NCI-H1417 (cell line): ENCODE results near the gene MCF2L.
"Not testable (repeated sequence)": the region's sequence is repeated elsewhere in the genome, so short reads cannot be mapped to it uniquely, and the experiment has no call there.

Source experiments
- DNase-seq, 3 experiments: peaks; one replicate each; lab custom pipeline; 2025; lab: John Stamatoyannopoulos, UW

The MCF2L gene

DNA sequence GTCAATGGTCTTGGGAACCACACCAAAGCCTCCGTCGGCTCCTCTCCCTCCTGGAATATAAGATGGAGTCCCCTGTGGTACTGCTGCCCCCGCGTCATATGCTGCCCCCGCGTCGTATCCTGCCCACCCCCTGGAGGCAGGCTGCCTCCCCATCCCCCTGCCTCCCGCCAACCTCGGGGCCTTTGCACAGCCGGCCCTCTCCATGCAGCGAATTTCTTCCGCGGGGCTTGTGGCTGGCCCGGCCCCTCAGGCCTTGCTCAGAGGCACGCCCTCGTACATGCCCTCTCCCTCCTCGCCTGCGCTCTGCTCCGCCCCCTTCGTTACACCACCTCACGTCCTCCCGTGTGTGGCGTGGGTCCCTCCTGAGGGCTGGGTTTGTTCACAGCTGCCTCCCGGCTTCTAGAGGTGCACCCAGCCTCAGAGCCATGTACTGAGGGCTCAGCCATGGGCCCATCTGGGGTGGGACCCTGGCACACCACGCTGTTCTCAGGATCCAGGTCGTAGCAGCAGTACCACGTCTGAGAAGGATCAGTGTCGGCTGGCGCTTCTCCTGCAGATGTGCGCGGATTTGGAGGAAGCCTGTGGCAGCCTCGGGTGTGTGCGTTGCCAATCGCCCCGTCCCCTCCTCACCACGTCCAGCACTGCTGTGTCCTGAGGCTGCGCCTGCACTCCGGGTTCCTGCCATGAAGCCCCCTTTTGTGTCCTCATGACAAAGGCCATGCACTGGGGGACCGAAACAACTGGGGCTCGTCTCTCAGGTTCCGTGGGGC is 47.7 kb downstream of the MCF2L start:
- no peak for DNase-seq

DNA sequence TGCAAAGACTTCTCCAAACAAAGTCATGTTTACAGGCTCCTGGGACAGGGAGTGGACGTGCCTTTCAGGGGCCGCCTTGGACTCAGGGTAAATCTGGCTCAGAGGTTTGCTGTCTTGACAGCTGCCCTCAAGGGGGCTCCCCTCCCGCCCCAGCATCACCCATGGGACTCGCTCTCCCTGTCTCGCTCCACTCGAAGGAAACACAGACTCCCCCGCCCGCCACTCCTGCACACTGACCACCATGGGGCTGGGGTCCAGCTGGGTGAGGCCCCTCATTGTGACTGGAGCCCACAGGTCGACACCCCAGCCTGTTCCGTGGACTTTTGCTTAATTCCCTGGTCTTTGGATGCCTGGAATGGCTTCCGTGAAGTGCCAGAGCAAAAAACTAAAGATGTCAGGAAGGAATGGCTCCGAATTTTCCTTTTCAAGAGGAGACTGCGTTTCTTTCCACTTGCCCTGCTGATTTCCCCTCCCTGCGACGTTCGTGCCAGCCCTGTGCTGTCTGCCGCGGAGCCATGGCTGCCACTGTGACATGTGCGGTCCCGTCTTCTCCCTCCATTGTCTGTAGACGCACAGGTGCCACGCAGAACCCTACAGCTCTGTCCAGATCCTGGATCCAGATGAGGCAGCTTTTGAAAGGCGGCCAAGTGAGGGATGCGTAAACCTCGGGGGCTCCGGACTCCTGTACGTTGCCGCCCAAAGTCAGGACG is 48.6 kb downstream of the MCF2L start:
- no peak for DNase-seq

DNA sequence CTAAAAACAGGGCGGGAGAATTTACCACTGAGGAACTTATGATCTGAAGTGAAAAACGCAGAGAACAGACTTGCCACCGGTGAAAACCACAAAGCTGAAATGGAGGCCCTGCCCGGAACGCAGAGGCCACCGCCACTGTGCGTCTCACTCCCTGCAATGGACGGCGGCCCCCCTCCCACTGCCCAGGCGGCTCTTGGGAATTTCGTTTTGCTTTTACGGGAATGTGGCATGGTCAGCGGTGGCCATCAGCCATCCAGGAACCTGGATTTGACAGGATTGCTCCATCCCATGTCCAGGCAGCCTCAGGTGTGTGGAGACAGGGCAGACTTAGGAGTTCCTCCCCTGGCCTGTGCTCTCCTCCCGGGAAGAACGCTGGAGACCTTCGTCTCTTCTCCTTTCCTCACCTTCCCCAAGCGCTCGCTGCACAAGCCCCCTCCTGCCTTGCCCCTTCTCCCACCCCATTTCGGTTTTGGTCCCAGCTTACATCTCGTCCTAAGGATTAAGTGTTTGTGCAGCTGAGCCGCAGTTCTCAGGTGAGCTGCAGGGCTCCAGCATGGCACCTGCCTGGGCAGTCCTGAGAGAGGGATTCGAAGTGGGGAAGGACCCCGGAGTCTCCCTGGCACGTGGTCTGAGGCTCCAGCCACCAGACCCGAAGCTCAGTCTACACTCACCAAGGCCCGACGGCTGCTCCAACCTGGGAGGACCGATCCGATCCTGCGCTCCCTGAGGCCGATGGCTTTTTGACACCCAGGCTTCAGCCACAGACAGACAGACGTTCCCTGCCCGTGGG is 49.9 kb downstream of the MCF2L start:
- no peak for DNase-seq

DNA sequence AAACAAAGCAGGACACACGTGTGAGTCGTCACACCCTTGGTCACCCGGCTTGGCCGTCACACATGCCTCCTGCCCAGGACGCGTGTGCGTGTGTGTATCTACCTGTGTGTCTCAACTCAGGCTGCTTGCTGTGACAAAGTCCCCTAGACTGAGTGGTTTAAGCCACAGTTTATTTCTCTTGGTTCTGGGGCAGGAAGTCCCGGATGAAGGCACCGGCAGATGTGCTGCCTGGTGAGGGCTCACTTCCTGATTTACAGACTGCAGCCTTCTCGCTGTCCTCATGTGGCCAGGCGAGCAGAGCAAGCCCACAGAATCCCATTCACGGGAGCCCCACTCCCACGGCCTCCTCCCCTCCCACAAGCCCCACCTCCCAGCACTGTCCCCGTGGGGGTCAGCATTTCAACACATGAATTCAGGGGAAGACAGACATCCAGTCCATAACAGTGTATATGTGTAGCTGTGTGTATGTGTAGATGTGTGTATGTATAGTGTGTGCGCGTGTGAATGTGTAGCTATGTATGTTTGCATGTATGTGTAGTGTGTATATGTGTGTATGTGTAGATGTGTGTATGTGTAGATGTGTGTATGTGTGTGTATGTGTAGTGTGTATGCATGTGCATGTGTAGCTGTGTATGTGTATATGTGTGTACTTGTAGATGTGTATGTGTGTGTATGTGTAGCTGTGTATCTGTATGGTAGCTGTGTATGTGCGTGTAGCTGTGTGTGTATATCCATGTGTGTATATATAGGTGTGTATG is 51.5 kb downstream of the MCF2L start:
- no peak for DNase-seq

DNA sequence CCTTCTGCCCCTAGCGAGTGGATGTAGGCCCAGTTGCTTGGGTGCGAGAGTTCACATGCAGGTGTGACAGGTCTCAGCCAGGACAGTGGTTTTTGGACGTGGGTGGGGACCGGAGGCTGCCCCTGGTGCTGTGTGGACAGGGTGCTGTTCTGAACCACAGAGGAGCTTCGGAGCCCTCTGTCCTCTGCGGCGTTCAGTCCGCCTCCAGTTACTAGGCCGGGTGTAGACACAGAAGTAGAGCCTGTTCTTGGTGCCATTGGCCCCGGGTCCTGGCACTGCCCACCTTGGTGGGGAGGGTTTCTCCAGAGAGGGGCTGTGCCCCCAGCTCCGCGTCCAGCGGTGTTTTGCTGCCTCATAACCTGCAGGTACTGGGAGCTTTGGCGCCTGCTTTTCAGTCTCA is 52.4 kb downstream of the MCF2L start:
- no peak for DNase-seq

DNA sequence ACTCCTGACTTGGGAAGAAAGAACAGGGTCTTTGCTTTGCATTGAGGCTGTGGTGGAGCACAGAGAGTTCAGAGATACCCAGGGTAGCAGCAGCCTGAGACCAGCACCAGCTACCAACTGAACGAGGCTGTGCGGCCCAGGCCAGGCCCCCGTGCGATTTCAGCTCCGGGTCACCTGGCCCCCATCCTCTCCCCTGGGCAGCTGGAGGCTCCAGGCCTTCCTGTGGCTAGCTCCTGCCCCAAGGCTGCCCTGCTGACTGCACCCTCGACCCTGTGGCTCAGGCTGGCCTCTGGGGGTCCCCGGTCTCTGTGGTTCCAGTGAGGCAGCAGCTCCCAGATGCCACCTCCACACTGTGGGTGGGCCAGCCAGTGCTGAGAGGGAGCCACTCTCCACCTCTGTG is 52.8 kb downstream of the MCF2L start:
- no peak for DNase-seq

DNA sequence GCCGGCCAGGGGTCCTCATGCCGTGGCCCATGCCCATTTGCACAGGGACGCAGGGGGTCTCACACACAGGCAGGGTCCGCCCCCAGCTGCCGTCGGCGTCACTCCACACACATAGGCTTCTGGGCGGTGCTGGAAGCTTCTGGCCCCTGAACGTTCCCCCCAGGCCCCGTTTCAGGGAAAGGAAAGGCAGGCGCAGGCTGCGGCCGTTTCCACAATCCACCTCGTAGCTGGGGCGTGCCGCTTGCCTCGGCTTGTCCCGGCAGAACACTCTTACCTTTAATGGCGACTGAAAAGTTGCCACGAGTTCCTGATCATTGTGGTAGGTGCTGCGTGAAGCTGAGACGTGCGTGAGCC is 53.4 kb downstream of the MCF2L start:
- DNase-seq, result no peak

DNA sequence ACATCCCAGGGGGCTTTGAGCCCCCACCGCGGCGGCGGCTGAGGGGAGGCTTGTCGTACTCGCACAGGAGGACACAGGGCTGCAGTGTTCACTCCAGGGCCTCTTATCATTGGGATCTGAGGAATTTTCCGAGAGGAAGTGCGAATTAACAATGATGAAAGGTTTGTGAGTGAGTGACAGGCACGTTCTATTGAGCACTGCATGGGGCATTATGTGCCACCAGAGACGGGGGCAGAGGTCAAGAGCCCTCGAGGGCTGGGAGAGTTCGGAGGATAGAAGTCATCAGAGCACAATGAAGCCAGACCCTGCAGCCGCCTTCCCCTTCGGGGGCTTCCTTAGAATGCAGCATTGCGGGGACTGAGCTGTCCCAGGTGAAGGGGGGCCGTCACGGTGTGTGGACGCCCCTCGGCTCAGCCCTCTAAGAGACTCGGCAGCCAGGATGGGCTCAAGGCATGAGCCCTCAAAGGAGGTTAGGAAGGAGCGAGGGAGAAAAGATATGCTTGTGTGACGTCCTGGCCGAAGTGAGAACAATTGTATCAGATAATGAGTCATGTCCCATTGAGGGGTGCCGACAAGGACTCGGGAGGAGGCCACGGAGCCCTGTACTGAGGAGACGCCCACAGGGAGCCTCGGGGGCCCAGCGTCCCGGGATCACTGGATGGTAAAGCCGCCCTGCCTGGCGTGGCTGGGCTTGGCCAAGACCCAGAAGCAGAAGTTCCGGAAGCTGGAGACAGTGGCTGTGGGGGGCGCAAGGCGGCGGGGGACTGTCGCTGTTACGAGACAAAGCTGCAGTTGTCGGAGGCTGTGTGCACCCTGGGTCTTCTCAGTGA is 53.9 kb downstream of the MCF2L start:
- DNase-seq, result peak in 2 of 3 experiments; percentile 56 to 84

DNA sequence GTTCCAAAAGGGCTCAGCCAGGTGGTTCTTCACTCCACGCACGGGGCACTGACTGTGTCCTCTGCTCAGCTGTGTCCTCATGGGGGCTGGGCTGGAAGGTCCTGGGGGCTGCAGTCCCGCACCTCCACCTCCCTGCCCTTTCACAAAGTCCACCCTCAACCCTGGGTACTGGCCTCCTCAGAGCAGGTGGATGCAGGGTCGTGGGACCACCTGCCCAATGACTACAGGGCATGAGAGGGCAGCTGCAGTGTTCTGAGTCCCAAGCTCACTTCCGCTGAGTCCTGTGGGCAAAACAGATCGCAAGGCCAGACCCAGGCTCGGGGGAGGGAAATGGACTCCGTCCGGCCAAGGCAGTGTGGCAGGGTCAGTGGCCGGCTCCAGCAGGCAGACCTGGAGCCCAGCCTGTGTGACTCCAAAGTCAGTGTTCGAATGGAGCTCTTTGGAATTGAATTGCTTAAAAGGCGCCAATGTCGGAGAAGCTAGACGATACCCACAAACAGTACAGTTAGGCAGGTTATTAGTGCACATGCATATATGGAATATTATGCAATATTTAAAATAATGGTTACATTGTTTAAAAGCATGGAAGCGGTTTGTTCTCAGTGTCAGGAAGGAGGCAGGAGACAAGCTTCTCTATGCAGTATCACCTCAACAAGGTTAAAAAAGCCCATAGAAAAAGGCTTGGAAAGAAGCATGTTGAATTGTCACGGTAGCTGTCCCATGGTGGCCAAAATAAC is 54.8 kb downstream of the MCF2L start:
- DNase-seq, result no peak

DNA sequence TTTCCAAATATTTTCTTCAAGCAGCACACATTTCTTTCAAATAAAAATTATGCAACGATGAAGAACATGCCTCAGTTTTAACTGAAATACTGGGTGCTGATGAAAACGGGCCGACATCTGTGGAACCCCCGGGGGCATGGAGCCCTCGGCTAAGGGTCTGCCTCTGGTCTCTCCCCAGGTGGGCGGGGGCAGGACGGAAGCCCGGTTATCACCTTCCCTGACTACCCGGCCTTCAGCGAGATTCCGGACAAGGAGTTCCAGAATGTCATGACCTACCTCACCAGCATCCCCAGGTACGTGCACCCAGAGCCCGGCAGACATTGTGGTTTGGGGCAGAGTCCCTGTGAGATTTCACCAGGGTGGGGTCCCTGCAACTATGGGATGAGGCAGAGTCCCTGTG is 55.5 kb downstream of the MCF2L start:
- no peak for DNase-seq

DNA sequence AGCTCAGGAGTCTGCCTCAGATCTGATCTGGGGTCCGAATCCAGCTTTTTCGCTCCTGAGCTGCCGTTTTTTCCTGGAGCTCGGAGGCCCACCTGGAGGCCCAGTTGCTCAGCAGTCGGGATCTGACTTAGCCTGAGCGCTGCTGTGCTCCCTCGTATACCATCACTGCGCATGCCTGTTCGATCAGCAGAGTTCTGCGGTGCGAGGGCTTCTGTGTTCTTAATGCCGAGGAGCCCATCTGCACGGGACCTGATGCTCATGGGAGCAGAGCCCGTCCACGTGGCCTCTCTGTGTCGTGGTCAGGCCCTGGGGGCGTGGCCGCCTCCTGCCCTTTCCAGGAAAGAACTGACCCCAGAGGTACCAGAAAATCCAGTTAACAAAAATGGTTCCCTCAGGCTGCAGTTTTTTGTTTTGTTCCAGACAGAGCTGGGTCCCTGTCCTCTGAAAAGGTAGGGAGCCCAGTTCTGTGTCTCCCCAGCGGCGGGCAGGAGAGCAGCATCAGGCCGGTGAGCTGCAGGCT is 57.4 kb downstream of the MCF2L start:
- no peak for DNase-seq

DNA sequence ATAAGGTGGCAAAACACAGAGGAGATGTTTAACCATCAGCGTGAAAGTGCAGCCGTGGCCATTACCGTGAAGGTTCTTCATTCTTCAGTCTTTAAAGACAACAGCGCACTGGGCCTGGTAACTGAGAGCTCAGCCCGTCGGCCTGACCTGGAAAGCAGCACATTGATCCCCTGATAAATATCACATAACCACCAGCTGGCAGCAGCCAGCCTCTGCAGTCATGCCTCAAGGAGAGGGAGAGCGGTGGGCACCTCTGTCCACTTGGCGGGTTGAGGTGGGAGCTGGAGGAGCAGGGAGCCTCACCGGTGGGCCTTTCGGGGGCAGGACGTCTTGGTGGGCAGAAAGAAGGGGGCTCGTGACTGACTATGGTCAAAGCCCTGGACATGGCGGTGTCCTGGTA is 58.1 kb downstream of the MCF2L start:
- DNase-seq, result no peak

DNA sequence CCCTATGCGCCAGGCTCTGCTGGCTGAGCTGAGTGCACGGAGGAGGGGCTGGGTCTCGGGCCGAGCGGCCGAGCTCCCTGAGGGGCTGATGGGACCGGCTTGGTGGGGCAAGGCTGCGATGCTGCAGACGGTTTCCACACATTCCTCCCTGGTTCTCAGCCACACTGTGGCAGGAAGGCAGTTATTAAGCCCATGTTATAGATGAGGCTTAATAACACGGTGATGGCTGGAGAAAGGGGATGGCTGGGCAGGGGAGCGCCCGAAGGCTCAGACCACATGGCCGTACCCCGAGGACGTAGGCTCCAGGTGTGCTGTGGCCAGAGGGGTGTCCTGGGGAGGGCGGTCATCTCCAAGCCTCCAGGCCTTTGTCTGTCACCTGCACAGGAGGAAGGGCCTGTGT is 58.6 kb downstream of the MCF2L start:
- no peak for DNase-seq

DNA sequence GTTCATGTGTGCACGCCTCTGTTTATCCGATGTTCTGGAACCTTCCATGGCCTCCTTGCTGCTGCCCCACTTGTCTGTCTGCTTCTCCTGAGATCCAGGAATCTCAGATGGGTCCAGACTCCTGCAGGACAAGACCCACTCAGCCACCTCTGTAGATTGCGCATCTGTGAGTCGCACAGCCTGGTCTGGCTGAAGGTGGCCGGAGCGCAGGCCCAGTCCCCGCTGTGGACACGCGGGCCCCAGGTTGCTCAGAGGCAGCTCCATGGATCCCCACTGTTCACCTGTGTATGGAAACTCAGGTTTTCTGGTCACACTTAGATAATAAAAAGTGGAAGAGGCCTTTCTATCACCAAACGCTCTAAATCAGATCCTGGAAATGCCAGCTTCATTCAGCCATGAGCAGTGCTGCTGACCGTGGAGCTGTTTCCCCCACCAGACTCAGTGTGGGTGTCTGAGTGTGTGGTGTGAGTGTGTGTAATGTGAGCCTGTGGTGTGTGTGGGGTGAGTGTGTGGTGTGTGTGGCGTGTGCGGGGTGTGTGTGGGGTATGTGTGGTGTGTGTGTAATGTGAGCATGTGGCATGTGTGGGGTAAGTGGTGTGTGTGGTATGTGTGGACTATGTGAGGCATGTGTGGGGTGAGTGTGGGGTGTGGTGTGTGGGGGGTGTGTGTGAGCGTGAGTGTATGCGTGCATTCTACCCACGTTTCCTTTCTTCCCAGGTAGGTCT is 59.5 kb downstream of the MCF2L start:
- no peak for DNase-seq

DNA sequence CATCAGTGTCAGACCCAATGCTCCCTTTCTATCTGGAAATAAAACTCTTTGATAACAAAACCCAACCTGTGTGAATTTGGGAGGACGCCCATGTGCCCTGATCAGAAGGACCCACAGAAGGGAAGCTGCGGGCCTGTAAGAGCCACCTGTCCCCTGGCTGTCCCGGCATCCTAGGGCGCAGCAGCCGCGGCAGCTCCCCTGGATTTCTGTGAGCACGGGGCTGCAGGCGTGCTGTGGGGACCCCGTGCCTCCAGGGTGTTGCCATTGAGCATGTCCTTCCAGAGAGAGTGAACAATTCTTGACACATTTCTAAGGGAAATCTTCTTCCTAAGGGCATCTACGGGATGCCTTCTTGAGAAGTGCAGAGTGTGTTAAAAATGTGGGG is 60.0 kb downstream of the MCF2L start:
- DNase-seq, result no peak

DNA sequence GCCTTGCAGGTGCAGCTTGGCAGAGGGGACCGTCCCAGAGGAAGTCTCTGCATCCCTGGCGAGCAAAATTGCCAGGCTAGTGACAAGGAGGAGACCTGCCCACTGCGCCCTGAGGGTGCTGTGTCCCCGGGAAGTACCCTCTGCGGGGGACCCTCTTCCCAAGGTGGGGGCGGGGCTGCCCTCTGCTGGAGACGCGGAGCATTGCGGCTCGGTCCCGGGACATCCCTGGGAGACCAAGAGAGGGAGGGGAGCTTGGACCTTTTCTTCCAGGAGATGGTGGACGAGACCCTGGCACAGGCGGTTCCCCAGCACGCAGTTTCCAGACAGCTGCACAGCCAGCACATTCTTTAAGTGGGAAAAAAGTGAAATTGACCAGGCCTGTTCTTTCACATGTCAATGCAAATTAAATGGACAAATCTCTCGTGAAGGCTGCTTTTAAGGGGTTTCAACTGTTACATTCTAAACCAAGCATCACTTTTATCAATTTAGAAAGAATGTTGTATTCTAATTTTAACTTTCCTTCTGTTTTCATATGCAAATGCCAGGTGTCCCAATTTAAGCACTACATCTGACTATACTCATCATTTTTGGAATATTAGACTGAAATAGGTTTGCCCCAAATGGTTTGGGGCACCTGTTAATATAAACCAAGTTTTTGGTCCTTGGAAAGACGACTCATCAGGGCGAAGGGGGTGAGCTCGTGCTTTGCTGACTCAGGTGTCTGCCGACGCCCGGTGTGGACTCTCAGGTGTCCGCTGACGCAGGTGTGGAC is 60.7 kb downstream of the MCF2L start:
- peak; percentile 62 to 74 (median 66) for DNase-seq

DNA sequence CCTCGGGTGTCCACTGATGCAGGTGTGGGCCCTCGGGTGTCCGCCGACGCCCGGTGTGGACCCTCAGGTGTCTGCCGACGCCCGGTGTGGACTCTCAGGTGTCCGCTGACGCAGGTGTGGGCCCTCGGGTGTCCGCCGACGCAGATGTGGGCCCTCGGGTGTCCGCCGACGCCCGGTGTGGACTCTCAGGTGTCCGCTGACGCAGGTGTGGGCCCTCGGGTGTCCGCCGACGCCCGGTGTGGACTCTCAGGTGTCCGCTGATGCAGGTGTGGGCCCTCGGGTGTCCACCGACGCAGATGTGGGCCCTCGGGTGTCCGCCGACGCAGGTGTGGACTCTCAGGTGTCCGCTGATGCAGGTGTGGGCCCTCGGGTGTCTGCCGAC is 61.2 kb downstream of the MCF2L start:
- not testable (repeated sequence) for DNase-seq

DNA sequence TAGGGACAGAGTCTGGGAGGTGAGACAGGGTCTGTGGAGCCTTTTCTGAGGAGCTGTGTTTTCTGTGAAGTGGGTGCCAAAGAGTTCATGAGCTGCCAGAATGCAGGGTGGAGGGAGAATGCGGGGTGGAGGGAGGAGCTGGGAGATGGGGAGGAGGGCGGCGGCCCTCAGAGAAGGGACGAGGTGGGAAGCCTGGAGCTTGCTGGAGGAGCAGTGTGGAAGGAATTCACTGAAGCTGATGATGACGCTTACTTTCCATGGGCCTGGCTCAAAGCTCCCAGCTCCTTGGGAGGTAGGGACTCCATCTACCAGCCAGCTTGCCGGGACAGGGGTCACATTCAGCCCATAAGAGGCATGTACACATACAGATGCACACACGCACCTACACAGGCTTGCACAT is 62.5 kb downstream of the MCF2L start:
- no peak for DNase-seq

DNA sequence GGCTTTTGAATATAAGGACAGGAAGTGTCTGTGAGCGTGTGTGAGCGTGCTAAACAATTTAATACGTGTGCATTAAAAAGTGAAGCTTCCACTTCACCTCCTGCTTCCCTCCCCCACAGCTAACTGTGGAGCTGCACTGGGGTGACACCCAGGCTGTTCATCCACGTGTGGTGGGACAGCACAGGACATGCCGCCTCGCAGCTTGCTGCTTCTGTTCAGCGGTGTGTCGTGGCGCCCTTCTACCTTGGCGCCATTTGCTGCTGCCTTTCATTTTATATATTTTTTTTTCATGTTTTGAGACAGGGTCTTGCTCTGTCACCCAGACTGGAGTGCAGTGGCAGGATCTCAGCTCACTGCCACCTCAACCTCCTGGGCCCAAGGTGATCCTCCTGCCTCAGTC is 63.3 kb downstream of the MCF2L start:
- no peak for DNase-seq
